C4-2B (cell line): Measurements from ENCODE around the gene FBXW11.

Source experiments
- CTCF ChIP-seq: fragments of 450-650 bp; conservative IDR thresholded peaks from 2 replicates; pipeline ENCODE4 v1.5.1; 2017; ENCODE audit warnings: mild to moderate bottlenecking
- ZFX ChIP-seq: fragments of 450-650 bp; IDR thresholded peaks from 2 replicates; pipeline ENCODE4 v1.6.1; 2017

DNA sequence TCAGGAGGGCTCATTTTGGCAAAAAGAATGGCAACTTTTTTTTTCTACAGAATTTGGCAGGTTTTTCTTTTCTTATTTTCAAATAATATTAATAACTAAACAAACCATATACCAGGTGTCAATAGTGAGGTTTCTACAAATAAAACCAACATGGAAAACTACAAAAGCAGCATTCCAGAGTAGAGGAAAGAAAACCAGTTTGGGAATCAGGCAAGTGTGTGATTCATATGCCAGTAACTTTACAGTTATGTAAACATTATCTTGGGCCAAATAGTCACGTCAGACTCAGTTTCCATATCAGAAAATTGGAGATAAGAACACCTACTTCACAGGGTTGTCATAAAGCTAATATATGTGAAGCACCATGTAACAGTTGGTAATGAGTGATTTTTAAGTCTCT, 51.7 kb downstream of the FBXW11 start:
- TF ChIP-seq CTCF (no peak), ZFX (no peak)
